Left ventricle myocardium inferior (tissue), 1 donor: ENCODE measurements around the gene BTG2. TPM values are rescaled to one million over a fixed set of nuclear protein-coding genes. Genes with fewer than 3 reads are reported as not detected.

Experiments
- DNase-seq: peaks from one replicate; pipeline ENCODE4 v3.0.0-alpha.2; 2020
- H3K27ac ChIP-seq: fragments of 200-600 bp; replicated peaks from 2 replicates; pipeline ENCODE4 v1.8.0; 2021
- H3K27me3 ChIP-seq: fragments of 200-600 bp; 2 replicates; pipeline ENCODE4 v1.8.0; 2021; ENCODE audit warnings: low read depth
- H3K36me3 ChIP-seq: fragments of 200-600 bp; 2 replicates; pipeline ENCODE4 v1.8.0; 2021
- H3K4me1 ChIP-seq: fragments of 200-600 bp; 2 replicates; pipeline ENCODE4 v1.8.0; 2021
- H3K4me3 ChIP-seq: fragments of 200-600 bp; 2 replicates; pipeline ENCODE4 v1.8.0; 2021; ENCODE audit warnings: mild to moderate bottlenecking, moderate library complexity
- H3K9me3 ChIP-seq: fragments of 200-600 bp; replicated peaks from 2 replicates; pipeline ENCODE4 v1.8.0; 2021
- intact Hi-C: fragments of 100-400 bp; cut with micrococcal nuclease; formaldehyde crosslinking; loops from one replicate; pipeline ENCODE4 v1.11.0; 2022
- total RNA-seq: library from RNA; stranded (reverse); fragmentation: NEBNext Ultra II Directional; extraction: Animal tissue kit (Norgen Biotek cat#: 25700); gene quantifications from one replicate; pipeline ENCODE4 v1.2.1, GENCODE V29; 2021
- TF ChIP-seq, protein P1 (sequence below): fragments of 200-600 bp; IDR thresholded peaks from 2 replicates; pipeline ENCODE4 v1.8.0; 2021; ENCODE audit warnings: antibody characterized with exemption, mild to moderate bottlenecking, borderline replicate concordance
- donor health status: DM: no; HTN: yes; CAD: no; lungs with severe emphysema.

Gene BTG2
- total RNA-seq, 1 donor from 2014 or later = 73.7 TPM

DNA sequence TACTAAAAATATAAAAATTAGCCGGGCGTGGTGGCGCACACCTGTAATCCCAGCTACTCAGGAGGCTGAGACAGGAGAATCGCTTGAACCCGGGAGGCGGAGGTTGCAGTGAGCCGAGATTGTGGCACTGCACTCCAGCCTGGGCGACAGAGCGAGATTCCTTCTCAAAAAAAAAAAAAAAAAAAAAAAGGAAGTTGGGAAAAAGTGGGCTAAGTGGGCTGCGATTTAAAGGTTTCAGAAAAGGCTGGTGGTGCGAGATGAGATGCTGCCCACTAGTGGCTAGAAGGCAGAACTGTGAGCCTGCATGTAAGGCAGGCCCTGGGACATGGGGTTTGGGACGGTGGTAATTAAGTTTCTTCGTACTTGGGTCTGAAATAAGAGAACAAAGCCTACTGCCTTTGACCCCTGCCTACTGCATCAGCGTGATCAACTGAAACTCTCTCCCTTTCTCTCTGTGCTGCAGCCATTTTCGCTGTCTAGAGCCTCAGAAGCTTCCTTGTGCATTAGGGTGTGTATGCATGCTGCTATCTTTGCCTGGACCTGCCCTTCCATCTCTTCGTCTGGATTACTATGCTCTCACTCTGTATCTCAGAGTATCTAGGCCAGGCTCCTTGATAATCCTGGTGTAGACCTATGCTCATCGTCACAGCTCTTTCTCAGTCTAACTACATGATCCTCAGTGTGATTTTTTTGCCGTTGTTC, 33.2 kb downstream of the BTG2 start:
- Histone ChIP-seq H3K27me3 (no peaks in the 10 kb centered on the region), H3K27ac (no peak overlapping the region), H3K4me3 (no peak overlapping the region), H3K4me1 (peaks cover 15% of the 10 kb centered on the region), H3K9me3 (no peaks in the 10 kb centered on the region), H3K36me3 (no peaks in the 10 kb centered on the region)
- TF ChIP-seq, protein P1, sequence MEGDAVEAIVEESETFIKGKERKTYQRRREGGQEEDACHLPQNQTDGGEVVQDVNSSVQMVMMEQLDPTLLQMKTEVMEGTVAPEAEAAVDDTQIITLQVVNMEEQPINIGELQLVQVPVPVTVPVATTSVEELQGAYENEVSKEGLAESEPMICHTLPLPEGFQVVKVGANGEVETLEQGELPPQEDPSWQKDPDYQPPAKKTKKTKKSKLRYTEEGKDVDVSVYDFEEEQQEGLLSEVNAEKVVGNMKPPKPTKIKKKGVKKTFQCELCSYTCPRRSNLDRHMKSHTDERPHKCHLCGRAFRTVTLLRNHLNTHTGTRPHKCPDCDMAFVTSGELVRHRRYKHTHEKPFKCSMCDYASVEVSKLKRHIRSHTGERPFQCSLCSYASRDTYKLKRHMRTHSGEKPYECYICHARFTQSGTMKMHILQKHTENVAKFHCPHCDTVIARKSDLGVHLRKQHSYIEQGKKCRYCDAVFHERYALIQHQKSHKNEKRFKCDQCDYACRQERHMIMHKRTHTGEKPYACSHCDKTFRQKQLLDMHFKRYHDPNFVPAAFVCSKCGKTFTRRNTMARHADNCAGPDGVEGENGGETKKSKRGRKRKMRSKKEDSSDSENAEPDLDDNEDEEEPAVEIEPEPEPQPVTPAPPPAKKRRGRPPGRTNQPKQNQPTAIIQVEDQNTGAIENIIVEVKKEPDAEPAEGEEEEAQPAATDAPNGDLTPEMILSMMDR = peak; percentile 89
- DNase-seq = no peak
- intact Hi-C loops = loop anchor here (5.0 kb wide), 2 partner anchors 66 to 364 kb away; no protein-coding TSS in a partner anchor

DNA sequence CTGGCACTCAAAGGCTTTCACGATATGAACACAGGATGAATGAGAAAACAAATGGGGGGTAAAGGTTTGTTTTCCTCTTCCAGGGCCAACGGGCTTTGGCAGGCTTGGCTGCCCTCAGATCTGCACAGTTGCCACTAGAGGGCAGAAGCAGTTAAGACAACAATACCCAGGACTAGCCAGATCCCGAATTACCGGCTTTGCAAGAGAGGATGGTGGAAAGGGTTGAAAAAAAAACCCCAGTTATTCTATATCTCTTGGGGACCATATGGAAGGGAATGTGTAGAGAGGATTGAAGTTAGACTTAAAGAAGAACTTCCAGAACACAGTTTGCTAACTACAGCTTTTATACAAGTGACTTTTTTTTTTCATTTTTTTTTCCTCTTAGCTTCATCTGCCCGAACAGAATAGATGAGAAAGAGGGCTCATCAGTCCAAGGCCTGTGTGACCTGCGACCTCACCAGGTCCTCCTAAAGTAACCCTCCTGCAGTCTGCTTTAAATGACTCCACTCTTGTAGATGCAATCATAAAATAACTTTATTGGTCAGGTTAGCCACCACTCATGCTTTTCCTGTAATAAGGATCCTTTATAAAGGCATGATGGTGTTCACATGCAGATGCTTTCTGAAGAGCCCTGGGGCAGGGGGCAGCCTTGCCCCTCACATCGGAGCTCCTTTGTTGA, 34.9 kb downstream of the BTG2 start:
- TF ChIP-seq, protein P1 = peak; percentile 95
- no peaks in the 10 kb centered on the region for H3K9me3 ChIP-seq
- no peak overlapping the region for H3K4me3 ChIP-seq
- DNase-seq = peak; percentile 52
- no peaks in the 10 kb centered on the region for H3K27me3 ChIP-seq
- no peaks in the 10 kb centered on the region for H3K36me3 ChIP-seq
- H3K27ac ChIP-seq = no peak overlapping the region
- peaks cover 15% of the 10 kb centered on the region for H3K4me1 ChIP-seq
- intact Hi-C loops = loop anchor here (5.0 to 10.0 kb wide), 2 partner anchors 105 to 147 kb away; no protein-coding TSS in a partner anchor

DNA sequence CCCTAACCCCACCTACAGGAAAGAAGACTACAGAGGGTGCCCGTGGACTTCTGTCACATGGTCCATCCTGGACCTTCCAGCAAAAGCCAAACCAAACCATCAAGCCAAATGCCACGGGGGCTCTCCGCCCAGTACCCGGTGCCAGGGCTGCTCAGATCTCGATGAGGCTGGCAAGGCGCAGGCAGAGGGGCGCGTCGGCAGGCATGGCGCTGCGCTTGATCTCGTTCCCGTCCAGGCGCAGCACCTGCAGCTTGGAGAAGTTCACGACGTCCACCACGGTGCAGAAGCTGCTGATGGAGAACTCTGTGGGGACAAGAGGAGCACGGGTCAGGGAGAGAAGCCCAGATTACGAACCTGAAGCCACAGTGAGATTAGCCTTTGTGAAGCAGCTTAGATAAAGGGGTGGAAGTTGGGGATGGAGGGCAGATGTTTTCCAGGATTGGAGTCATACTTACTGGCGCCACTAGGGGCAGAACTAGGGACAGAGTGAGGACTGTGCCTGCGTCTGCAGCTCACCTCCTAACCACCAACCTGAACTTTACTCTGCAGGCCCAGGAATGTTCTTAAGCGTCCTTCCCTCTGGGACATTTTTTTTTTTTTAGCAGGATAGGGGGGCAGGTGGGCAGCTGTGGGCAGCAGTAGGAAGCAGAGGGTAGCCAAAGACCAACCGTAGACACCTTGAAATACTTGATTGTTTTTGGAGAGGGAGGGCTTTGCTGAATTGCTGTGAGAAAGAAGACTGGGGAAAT, 37.0 kb downstream of the BTG2 start:
- Histone ChIP-seq H3K4me3 (no peak overlapping the region), H3K27me3 (no peaks in the 10 kb centered on the region), H3K4me1 (peaks cover 26% of the 10 kb centered on the region), H3K36me3 (no peaks in the 10 kb centered on the region), H3K9me3 (no peaks in the 10 kb centered on the region), H3K27ac (no peak overlapping the region)
- intact Hi-C loops = loop anchor here (5.0 to 10.0 kb wide), 2 partner anchors 102 to 145 kb away; no protein-coding TSS in a partner anchor
- peak; percentile 34 for DNase-seq
- TF ChIP-seq, protein P1 = peak; percentile 78

DNA sequence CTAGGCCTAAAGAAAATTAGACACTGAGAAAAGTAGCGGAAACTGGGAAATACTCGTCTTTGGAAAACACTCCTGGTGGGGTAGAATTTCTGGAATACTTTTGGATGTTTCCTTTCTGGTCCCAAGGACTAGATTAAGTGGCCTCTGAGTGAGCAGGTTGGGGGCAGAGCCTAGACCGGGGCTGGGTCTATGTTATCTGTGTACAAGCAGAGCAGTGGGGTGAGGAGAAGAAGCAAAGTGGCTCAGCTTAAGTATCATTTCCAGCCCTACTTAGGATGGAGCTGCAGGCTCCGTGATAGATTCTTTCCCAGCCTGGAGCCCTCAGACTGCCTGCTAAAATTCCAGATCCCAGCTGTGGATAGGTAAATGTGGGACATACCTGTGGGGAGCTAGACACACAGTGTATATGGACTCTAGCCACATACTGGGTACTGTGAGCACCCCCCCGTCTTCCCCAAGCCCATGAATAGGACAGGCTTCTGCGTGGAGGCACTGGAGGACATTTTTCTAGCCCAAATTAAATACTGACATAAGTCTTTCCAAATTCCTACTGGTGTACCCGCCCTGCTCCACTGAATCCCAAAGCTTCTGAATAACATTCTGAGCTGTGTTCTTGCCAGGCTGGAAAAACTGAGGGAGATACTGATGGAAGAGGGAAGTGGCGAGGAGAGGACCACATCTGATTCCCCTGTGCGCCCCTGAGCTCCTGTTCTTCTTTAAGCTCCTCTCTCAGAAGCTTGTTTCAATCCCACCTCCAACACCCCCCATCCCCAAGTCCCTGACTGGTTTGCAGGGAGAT, 38.8 kb downstream of the BTG2 start:
- Histone ChIP-seq H3K27ac (no peak overlapping the region), H3K9me3 (no peaks in the 10 kb centered on the region), H3K27me3 (no peaks in the 10 kb centered on the region), H3K36me3 (no peaks in the 10 kb centered on the region), H3K4me3 (no peak overlapping the region), H3K4me1 (peaks cover 26% of the 10 kb centered on the region)
- TF ChIP-seq, protein P1 = no peak
- intact Hi-C loops = loop anchor here (5.0 to 10.0 kb wide), 2 partner anchors 101 to 143 kb away; no protein-coding TSS in a partner anchor
- no peak for DNase-seq
